ENCODE data around the gene ORAI3. TPM values are rescaled to one million over a fixed set of nuclear protein-coding genes. Genes with fewer than 3 reads are reported as not detected.

Gene ORAI3
- total and polyA plus RNA-seq, 2 donors (not counting 1 experiment from before 2014, with no cell fraction given): 41.1 to 74.1 TPM

- H3K4me1 ChIP-seq (ENCODE audit: control insufficient read depth, extremely low read depth, insufficient read depth, low read length): no peaks in the 10 kb centered on the region
- H3K9ac ChIP-seq (ENCODE audit: insufficient read depth, low read length): no peak overlapping the region
- no peak for TF ChIP-seq CTCF (conservative IDR thresholded peaks at IDR 0.05 in 1 of 2, IDR thresholded peaks at IDR 0.05 in 1 of 2; ENCODE audit: low read depth in 1 of 2, low read length in 2 of 2)
- no peak for TF ChIP-seq EZH2 (IDR thresholded peaks at IDR 0.05; ENCODE audit: low read length, missing control alignments)
- no peak for DNase-seq (ENCODE audit: low read depth in 2 of 2)
- H3K27me3 ChIP-seq (ENCODE audit: control insufficient read depth, insufficient read depth, low read length): no peaks in the 10 kb centered on the region
- H3K9me3 ChIP-seq (ENCODE audit: control insufficient read depth, insufficient read depth, low read depth, low read length): no peaks in the 10 kb centered on the region
- H2AFZ ChIP-seq (ENCODE audit: low read length): no peak overlapping the region
- H3K36me3 ChIP-seq (ENCODE audit: control insufficient read depth, insufficient read depth, low read length): peaks cover 27% of the 10 kb centered on the region
- H3K4me3 ChIP-seq (replicated peaks in 1 of 4; ENCODE audit: control extremely low read depth in 1 of 4, insufficient read depth in 1 of 4, low read depth in 3 of 4, low read length in 4 of 4): no peak overlapping the region
- no peak overlapping the region for H3K4me2 ChIP-seq (ENCODE audit: extremely low read depth, insufficient read depth, low read length)
- H3K79me2 ChIP-seq (ENCODE audit: control insufficient read depth, insufficient read depth, low read length): no peaks in the 10 kb centered on the region
- no peak overlapping the region for H3K27ac ChIP-seq (ENCODE audit: insufficient read depth, low read length)
- H4K20me1 ChIP-seq (ENCODE audit: control insufficient read depth, extremely low read depth, insufficient read depth, low read length): no peaks in the 10 kb centered on the region
Measured at GRCh38 chr16:30976486-30976885, 27.6 kb downstream of the ORAI3 start.

GRCh38 chr16:30977502-30977901 lies 28.6 kb downstream of the ORAI3 start:
- no peak for DNase-seq (ENCODE audit: low read depth in 2 of 2)
- H3K4me2 ChIP-seq (ENCODE audit: extremely low read depth, insufficient read depth, low read length): no peak overlapping the region
- no peaks in the 10 kb centered on the region for H3K4me1 ChIP-seq (ENCODE audit: control insufficient read depth, extremely low read depth, insufficient read depth, low read length)
- TF ChIP-seq EZH2 (IDR thresholded peaks at IDR 0.05; ENCODE audit: low read length, missing control alignments) (no peak), CTCF (conservative IDR thresholded peaks at IDR 0.05 in 1 of 2, IDR thresholded peaks at IDR 0.05 in 1 of 2; ENCODE audit: low read depth in 1 of 2, low read length in 2 of 2) (peak; percentile 21 to 27)
- no peaks in the 10 kb centered on the region for H3K79me2 ChIP-seq (ENCODE audit: control insufficient read depth, insufficient read depth, low read length)
- H4K20me1 ChIP-seq (ENCODE audit: control insufficient read depth, extremely low read depth, insufficient read depth, low read length): no peaks in the 10 kb centered on the region
- H3K27ac ChIP-seq (ENCODE audit: insufficient read depth, low read length): no peak overlapping the region
- H3K36me3 ChIP-seq (ENCODE audit: control insufficient read depth, insufficient read depth, low read length): peaks cover 26% of the 10 kb centered on the region
- H3K4me3 ChIP-seq (replicated peaks in 1 of 4; ENCODE audit: control extremely low read depth in 1 of 4, insufficient read depth in 1 of 4, low read depth in 3 of 4, low read length in 4 of 4): no peak overlapping the region
- no peak overlapping the region for H3K9ac ChIP-seq (ENCODE audit: insufficient read depth, low read length)
- H3K27me3 ChIP-seq (ENCODE audit: control insufficient read depth, insufficient read depth, low read length): no peaks in the 10 kb centered on the region
- H3K9me3 ChIP-seq (ENCODE audit: control insufficient read depth, insufficient read depth, low read depth, low read length): no peaks in the 10 kb centered on the region
- H2AFZ ChIP-seq (ENCODE audit: low read length): no peak overlapping the region

GRCh38 chr16:30979170-30980022 lies 30.5 kb downstream of the ORAI3 start:
- H3K36me3 ChIP-seq (ENCODE audit: control insufficient read depth, insufficient read depth, low read length): peaks cover 22% of the 10 kb centered on the region
- TF ChIP-seq EZH2 (IDR thresholded peaks at IDR 0.05; ENCODE audit: low read length, missing control alignments) (no peak), CTCF (conservative IDR thresholded peaks at IDR 0.05 in 1 of 2, IDR thresholded peaks at IDR 0.05 in 1 of 2; ENCODE audit: low read depth in 1 of 2, low read length in 2 of 2) (no peak)
- no peak overlapping the region for H2AFZ ChIP-seq (ENCODE audit: low read length)
- H3K9me3 ChIP-seq (ENCODE audit: control insufficient read depth, insufficient read depth, low read depth, low read length): no peaks in the 10 kb centered on the region
- no peak overlapping the region for H3K27ac ChIP-seq (ENCODE audit: insufficient read depth, low read length)
- no peak overlapping the region for H3K9ac ChIP-seq (ENCODE audit: insufficient read depth, low read length)
- H4K20me1 ChIP-seq (ENCODE audit: control insufficient read depth, extremely low read depth, insufficient read depth, low read length): no peaks in the 10 kb centered on the region
- no peak overlapping the region for H3K4me3 ChIP-seq (replicated peaks in 1 of 4; ENCODE audit: control extremely low read depth in 1 of 4, insufficient read depth in 1 of 4, low read depth in 3 of 4, low read length in 4 of 4)
- H3K79me2 ChIP-seq (ENCODE audit: control insufficient read depth, insufficient read depth, low read length): no peaks in the 10 kb centered on the region
- no peak for DNase-seq (ENCODE audit: low read depth in 2 of 2)
- H3K4me1 ChIP-seq (ENCODE audit: control insufficient read depth, extremely low read depth, insufficient read depth, low read length): no peaks in the 10 kb centered on the region
- H3K27me3 ChIP-seq (ENCODE audit: control insufficient read depth, insufficient read depth, low read length): no peaks in the 10 kb centered on the region
- H3K4me2 ChIP-seq (ENCODE audit: extremely low read depth, insufficient read depth, low read length): no peak overlapping the region

Data from fibroblast of lung (primary cell).